Left ventricle myocardium inferior (tissue), 1 donor: ENCODE results near the gene FFAR1. TPM values are rescaled to one million over a fixed set of nuclear protein-coding genes. Genes with fewer than 3 reads are reported as not detected.

Source experiments
- DNase-seq: peaks from one replicate; pipeline ENCODE4 v3.0.0-alpha.2; 2020
- H3K27ac ChIP-seq: fragments of 200-600 bp; replicated peaks from 2 replicates; pipeline ENCODE4 v1.8.0; 2021
- H3K27me3 ChIP-seq: fragments of 200-600 bp; 2 replicates; pipeline ENCODE4 v1.8.0; 2021; ENCODE audit warnings: low read depth
- H3K36me3 ChIP-seq: fragments of 200-600 bp; 2 replicates; pipeline ENCODE4 v1.8.0; 2021
- H3K4me1 ChIP-seq: fragments of 200-600 bp; 2 replicates; pipeline ENCODE4 v1.8.0; 2021
- H3K4me3 ChIP-seq: fragments of 200-600 bp; 2 replicates; pipeline ENCODE4 v1.8.0; 2021; ENCODE audit warnings: mild to moderate bottlenecking, moderate library complexity
- H3K9me3 ChIP-seq: fragments of 200-600 bp; replicated peaks from 2 replicates; pipeline ENCODE4 v1.8.0; 2021
- intact Hi-C: fragments of 100-400 bp; cut with micrococcal nuclease; formaldehyde crosslinking; loops from one replicate; pipeline ENCODE4 v1.11.0; 2022
- total RNA-seq: library from RNA; stranded (reverse); fragmentation: NEBNext Ultra II Directional; extraction: Animal tissue kit (Norgen Biotek cat#: 25700); gene quantifications from one replicate; pipeline ENCODE4 v1.2.1, GENCODE V29; 2021
- TF ChIP-seq, protein P1 (sequence below): fragments of 200-600 bp; IDR thresholded peaks from 2 replicates; pipeline ENCODE4 v1.8.0; 2021; ENCODE audit warnings: antibody characterized with exemption, mild to moderate bottlenecking, borderline replicate concordance
- donor health status: DM: no; HTN: yes; CAD: no; lungs with severe emphysema.

FFAR1 gene
- total RNA-seq, 1 donor from 2014 or later: not detected

GRCh38 chr19:35350591-35350990 is 2.9 kb downstream of the FFAR1 start:
- DNase-seq: no peak
- TF ChIP-seq, protein P1, sequence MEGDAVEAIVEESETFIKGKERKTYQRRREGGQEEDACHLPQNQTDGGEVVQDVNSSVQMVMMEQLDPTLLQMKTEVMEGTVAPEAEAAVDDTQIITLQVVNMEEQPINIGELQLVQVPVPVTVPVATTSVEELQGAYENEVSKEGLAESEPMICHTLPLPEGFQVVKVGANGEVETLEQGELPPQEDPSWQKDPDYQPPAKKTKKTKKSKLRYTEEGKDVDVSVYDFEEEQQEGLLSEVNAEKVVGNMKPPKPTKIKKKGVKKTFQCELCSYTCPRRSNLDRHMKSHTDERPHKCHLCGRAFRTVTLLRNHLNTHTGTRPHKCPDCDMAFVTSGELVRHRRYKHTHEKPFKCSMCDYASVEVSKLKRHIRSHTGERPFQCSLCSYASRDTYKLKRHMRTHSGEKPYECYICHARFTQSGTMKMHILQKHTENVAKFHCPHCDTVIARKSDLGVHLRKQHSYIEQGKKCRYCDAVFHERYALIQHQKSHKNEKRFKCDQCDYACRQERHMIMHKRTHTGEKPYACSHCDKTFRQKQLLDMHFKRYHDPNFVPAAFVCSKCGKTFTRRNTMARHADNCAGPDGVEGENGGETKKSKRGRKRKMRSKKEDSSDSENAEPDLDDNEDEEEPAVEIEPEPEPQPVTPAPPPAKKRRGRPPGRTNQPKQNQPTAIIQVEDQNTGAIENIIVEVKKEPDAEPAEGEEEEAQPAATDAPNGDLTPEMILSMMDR: no peak
- intact Hi-C loops: loop anchor here (10.0 kb wide), 2 partner anchors 114 to 144 kb away; partner anchors contain the start of gene KRTDAP
- Histone ChIP-seq H3K27ac (no peak overlapping the region), H3K36me3 (no peaks in the 10 kb centered on the region), H3K27me3 (peaks cover 77% of the 10 kb centered on the region), H3K4me1 (peaks cover 5% of the 10 kb centered on the region), H3K9me3 (no peaks in the 10 kb centered on the region), H3K4me3 (no peak overlapping the region)

- Histone ChIP-seq H3K9me3 (no peaks in the 10 kb centered on the region), H3K27ac (no peak overlapping the region), H3K36me3 (no peaks in the 10 kb centered on the region), H3K4me1 (peaks cover 5% of the 10 kb centered on the region), H3K27me3 (peaks cover 71% of the 10 kb centered on the region), H3K4me3 (no peak overlapping the region)
- no peak for DNase-seq
- intact Hi-C loops: loop anchor here (10.0 kb wide), 2 partner anchors 113 to 143 kb away; partner anchors contain the start of gene KRTDAP
- TF ChIP-seq, protein P1: no peak
Measured at GRCh38 chr19:35351411-35352176, 3.9 kb downstream of the FFAR1 start.

- TF ChIP-seq, protein P1: no peak
- Histone ChIP-seq H3K4me1 (peaks cover 5% of the 10 kb centered on the region), H3K36me3 (no peaks in the 10 kb centered on the region), H3K27ac (no peak overlapping the region), H3K27me3 (peaks cover 70% of the 10 kb centered on the region), H3K4me3 (no peak overlapping the region), H3K9me3 (no peaks in the 10 kb centered on the region)
- intact Hi-C loops: loop anchor here (10.0 kb wide), 2 partner anchors 113 to 143 kb away; partner anchors contain the start of gene KRTDAP
- no peak for DNase-seq
Measured at GRCh38 chr19:35352177-35352447, 4.4 kb downstream of the FFAR1 start.

DNA sequence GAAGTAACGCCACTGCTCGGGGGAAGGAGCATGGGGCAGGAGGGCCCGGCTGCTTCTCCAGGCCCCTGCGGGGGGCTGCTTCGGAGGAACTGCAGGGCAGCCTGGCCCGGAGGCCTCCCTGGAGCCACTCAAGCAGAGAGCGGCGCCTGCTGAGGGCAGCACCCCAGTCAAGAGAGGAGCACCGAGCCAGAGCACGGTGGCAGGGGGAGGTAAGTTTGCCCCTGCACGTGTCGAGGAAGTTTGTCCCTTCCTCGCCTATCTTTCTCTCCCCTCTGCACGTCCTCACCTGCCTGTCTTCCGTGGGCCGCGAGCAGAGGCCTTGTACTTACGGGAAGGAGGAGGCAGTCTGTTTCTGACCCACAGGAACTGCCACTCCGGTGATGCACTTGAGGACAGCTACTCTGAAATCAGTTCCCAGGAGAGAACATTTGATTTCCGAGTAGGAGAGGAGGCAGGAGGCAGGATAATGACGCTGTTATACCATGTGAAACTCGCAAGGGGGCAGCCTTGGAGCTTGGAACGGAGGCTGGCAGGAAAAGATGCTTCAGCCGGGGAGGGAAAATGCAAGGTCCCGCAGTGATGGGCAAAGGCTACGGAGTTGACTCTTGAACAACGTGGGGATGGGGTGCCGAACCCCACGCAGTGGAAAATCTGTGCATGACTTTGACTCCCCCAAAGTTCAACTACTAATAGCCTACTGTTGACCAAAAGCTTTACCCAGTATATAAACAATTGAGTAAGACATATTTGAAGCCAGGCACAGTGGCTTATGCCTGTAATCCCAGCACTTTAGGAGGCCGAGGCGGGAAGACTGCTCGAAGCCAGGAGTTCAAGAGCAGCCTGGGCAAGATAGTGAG is 5.0 kb downstream of the FFAR1 start:
- H3K4me1 ChIP-seq: peaks cover 7% of the 10 kb centered on the region
- H3K27ac ChIP-seq: no peak overlapping the region
- no peaks in the 10 kb centered on the region for H3K36me3 ChIP-seq
- peaks cover 70% of the 10 kb centered on the region for H3K27me3 ChIP-seq
- H3K4me3 ChIP-seq: no peak overlapping the region
- DNase-seq: peak; percentile 45
- TF ChIP-seq, protein P1: peak; percentile 82
- H3K9me3 ChIP-seq: no peaks in the 10 kb centered on the region
- intact Hi-C loops: loop anchor here (10.0 kb wide), 2 partner anchors 112 to 142 kb away; partner anchors contain the start of gene KRTDAP

DNA sequence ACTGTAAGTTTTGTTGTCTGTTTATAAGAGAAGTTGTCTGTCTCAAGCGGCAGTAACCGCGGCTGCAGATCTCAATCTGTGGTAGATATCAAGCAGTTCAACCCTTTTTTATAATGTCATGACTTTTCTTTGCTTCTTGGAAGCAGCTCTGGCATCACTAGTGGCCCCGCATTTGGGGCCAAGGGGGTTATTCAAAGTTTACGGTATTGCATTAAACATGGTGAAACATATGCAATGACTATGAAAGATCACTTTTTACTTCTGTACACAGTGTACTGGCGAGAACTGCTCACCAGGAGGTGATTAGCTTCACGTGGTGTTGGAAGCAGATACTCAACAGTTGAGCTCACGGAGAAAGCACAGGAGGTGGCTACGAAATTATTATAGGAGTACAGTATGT is 5.9 kb downstream of the FFAR1 start:
- DNase-seq: no peak
- no peaks in the 10 kb centered on the region for H3K9me3 ChIP-seq
- no peak overlapping the region for H3K4me3 ChIP-seq
- H3K4me1 ChIP-seq: peaks cover 13% of the 10 kb centered on the region
- H3K27me3 ChIP-seq: peaks cover 69% of the 10 kb centered on the region
- H3K36me3 ChIP-seq: no peaks in the 10 kb centered on the region
- no peak overlapping the region for H3K27ac ChIP-seq
- TF ChIP-seq, protein P1: no peak
- intact Hi-C loops: loop anchor here (10.0 kb wide), 2 partner anchors 111 to 141 kb away; partner anchors contain the start of gene KRTDAP
